Suprapubic skin (tissue), 4 donors: ENCODE results near the gene MILR1. TPM values are rescaled to one million over a fixed set of nuclear protein-coding genes. Genes with fewer than 3 reads are reported as not detected.

Source experiments
- DNase-seq, 2 donors: peaks; one replicate each; pipeline ENCODE4 v3.0.0-alpha.2; 2019; ENCODE audit warnings: low spot score in 2 of 2
- H3K27ac ChIP-seq: fragments of 200-600 bp; sonication (generic); one replicate; pipeline ENCODE4 v1.5.1; 2019
- H3K27me3 ChIP-seq: fragments of 200-600 bp; sonication (generic); one replicate; pipeline ENCODE4 v1.5.1; 2019
- H3K36me3 ChIP-seq: fragments of 200-600 bp; sonication (generic); one replicate; pipeline ENCODE4 v1.5.1; 2019
- H3K4me1 ChIP-seq: fragments of 200-600 bp; sonication (generic); one replicate; pipeline ENCODE4 v1.5.1; 2019
- H3K4me3 ChIP-seq: fragments of 200-600 bp; sonication (generic); one replicate; pipeline ENCODE4 v1.5.1; 2019; ENCODE audit warnings: mild to moderate bottlenecking
- H3K9me3 ChIP-seq: fragments of 200-600 bp; sonication (generic); one replicate; pipeline ENCODE4 v1.5.1; 2019
- CTCF ChIP-seq, 2 donors: fragments of 200-600 bp in 1 of 2; fragments of 450-650 bp in 1 of 2; sonication (generic) in 1 of 2; IDR thresholded peaks; one replicate each; pipeline ENCODE4 v1.5.1; 2016 to 2019; ENCODE audit warnings: antibody characterized with exemption in 2 of 2, mild to moderate bottlenecking in 1 of 2, moderate library complexity in 1 of 2
- EP300 ChIP-seq: sonication (generic); formaldehyde crosslinking; IDR thresholded peaks from one replicate; pipeline ENCODE4 v1.6.1; 2017; ENCODE audit warnings: antibody characterized with exemption
- POLR2A ChIP-seq, 2 donors: fragments of 450-650 bp; IDR thresholded peaks; one replicate each; pipeline ENCODE4 v1.6.1; 2017; ENCODE audit warnings: antibody characterized with exemption in 2 of 2, mild to moderate bottlenecking in 2 of 2, moderate library complexity in 2 of 2
- POLR2AphosphoS5 ChIP-seq, 3 donors: sonication (generic); formaldehyde crosslinking; IDR thresholded peaks; one replicate each; pipeline ENCODE4 v1.6.1; 2017; ENCODE audit warnings: antibody characterized with exemption in 3 of 3
- WGBS: methylation state at CpG from one replicate; pipeline ENCODE4 v1.1.5; 2018; 5-methylcytosine and 5-hydroxymethylcytosine counted together
- total RNA-seq, 4 donors: library from RNA; depleted of rRNA; stranded (reverse); fragments of >200 nt; gene quantifications; one replicate each; pipeline ENCODE4 v1.1.0, GENCODE V29; 2016

MILR1 gene
- total RNA-seq, 4 donors from 2014 or later = 0.45 to 0.57 TPM; not detected in 2

GRCh38 chr17:64401941-64402340 is 47.0 kb upstream of the MILR1 start:
- 88% methylated on average over 2 of the region's 2 CpGs for WGBS
- Histone ChIP-seq H3K36me3 (no peaks in the 10 kb centered on the region), H3K4me3 (no peak overlapping the region), H3K4me1 (no peaks in the 10 kb centered on the region), H3K27me3 (no peaks in the 10 kb centered on the region), H3K27ac (no peak overlapping the region), H3K9me3 (no peaks in the 10 kb centered on the region)
- no peak for DNase-seq
- TF ChIP-seq CTCF (IDR thresholded peaks at IDR 0.05) = no peak
- TF ChIP-seq POLR2A (IDR thresholded peaks at IDR 0.05) = no peak
- TF ChIP-seq POLR2AphosphoS5 (IDR thresholded peaks at IDR 0.05) = no peak
- TF ChIP-seq EP300 = no peak

GRCh38 chr17:64402469-64402868 is 46.4 kb upstream of the MILR1 start:
- Histone ChIP-seq H3K9me3 (no peaks in the 10 kb centered on the region), H3K4me1 (no peaks in the 10 kb centered on the region), H3K27me3 (no peaks in the 10 kb centered on the region), H3K27ac (no peak overlapping the region), H3K4me3 (no peak overlapping the region), H3K36me3 (no peaks in the 10 kb centered on the region)
- TF ChIP-seq CTCF (IDR thresholded peaks at IDR 0.05) = no peak
- TF ChIP-seq POLR2AphosphoS5 (IDR thresholded peaks at IDR 0.05) = no peak
- TF ChIP-seq EP300 = no peak
- no peak for TF ChIP-seq POLR2A (IDR thresholded peaks at IDR 0.05)
- DNase-seq = no peak
- WGBS = 92% methylated on average over 5 of the region's 5 CpGs

- Histone ChIP-seq H3K4me1 (no peaks in the 10 kb centered on the region), H3K4me3 (no peak overlapping the region), H3K27ac (no peak overlapping the region), H3K27me3 (no peaks in the 10 kb centered on the region), H3K9me3 (no peaks in the 10 kb centered on the region), H3K36me3 (no peaks in the 10 kb centered on the region)
- TF ChIP-seq CTCF (IDR thresholded peaks at IDR 0.05) = no peak
- no peak for TF ChIP-seq EP300
- no peak for TF ChIP-seq POLR2A (IDR thresholded peaks at IDR 0.05)
- no peak for TF ChIP-seq POLR2AphosphoS5 (IDR thresholded peaks at IDR 0.05)
- no peak for DNase-seq
- WGBS = 91% methylated on average over 6 of the region's 6 CpGs
Measured at GRCh38 chr17:64403881-64404460, 44.9 kb upstream of the MILR1 start.

DNA sequence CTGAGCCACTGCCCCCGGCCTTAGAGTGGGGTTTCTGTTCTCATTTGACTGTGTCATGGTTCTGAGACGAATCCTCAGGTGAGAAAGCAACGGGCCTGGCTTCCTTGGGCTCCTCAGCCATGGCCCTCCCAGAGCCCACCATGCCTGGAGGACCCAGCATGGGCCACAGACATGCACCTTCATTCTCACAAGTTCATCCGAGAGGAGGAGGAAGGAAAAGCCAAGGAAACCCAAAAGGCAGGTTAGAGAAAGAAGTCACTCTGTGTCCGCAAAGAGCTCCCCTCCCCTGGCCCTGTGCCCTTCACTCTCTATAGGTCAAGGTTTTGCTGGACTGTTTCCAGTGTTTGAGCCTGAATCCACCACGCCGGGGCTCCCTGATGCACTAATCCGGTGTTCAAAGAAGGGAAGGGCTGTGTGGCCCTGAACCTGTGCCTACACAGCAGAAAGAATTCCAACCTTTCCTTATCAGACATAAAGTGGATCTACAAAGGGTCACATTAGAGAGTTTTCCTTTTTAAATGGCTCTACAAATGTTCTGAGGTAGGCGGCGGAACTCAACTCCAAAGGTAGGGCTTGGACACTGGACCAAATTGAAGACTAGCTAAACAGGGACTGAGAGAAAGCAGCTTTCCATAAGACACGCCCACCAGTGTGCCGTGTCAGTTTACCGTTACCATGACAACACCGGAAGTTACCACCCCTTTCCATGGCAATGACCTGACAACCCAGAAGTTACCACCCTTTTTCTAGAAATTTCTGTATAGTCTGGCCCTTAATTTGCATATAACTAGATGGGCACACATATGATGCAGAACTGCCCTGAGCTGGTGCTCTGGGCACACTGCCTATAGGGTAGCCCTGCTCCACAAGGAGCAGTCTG is 42.4 kb upstream of the MILR1 start:
- Histone ChIP-seq H3K9me3 (no peaks in the 10 kb centered on the region), H3K36me3 (no peaks in the 10 kb centered on the region), H3K4me3 (no peak overlapping the region), H3K27ac (no peak overlapping the region), H3K4me1 (peaks cover 7% of the 10 kb centered on the region), H3K27me3 (no peaks in the 10 kb centered on the region)
- TF ChIP-seq EP300 (no peak), CTCF (IDR thresholded peaks at IDR 0.05) (no peak), POLR2A (IDR thresholded peaks at IDR 0.05) (no peak), POLR2AphosphoS5 (IDR thresholded peaks at IDR 0.05) (no peak)
- WGBS = 85% methylated on average over 14 of the region's 14 CpGs
- no peak for DNase-seq

DNA sequence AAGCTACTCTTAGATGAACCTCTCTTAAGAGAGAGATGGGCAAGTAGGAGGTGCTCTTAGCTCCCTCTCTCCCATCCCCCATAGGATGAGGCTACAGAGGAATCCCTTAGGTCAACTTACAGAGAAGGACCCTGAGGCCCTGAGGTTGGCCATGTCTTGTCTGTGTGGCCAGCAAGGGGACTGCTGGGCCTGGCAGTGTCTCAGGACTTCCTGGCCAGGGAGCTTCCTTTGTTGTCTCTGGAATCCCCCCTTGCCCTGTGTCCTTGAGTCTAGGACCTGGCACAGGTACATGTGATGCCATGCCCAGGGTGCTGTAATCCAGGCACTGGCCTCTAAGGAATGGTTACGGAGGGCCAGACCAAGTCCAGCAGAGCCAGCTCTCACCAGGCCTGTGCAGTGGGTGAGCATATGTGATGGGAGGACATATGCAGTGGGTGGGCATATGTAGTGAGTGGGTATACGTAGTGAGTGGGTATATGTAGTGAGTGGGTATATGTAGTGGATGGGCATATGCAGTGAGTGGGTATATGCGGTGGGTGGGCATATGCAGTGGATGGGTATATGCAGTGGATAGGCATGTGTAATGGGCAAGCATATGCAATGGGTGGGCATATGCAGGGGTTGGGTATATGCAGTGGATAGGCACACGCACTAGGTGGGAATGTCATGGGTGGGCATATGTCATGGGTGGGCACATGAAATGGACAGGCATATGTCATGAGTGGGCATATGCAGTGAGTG is 38.0 kb upstream of the MILR1 start:
- Histone ChIP-seq H3K4me1 (peaks cover 20% of the 10 kb centered on the region), H3K36me3 (no peaks in the 10 kb centered on the region), H3K27me3 (no peaks in the 10 kb centered on the region), H3K4me3 (no peak overlapping the region), H3K9me3 (no peaks in the 10 kb centered on the region), H3K27ac (no peak overlapping the region)
- no peak for DNase-seq
- TF ChIP-seq POLR2A (IDR thresholded peaks at IDR 0.05) = no peak
- no peak for TF ChIP-seq EP300
- TF ChIP-seq POLR2AphosphoS5 (IDR thresholded peaks at IDR 0.05) = no peak
- TF ChIP-seq CTCF (IDR thresholded peaks at IDR 0.05) = no peak
- WGBS = 94% methylated on average over 4 of the region's 4 CpGs
